GM18951 (cell line): Measurements from ENCODE around the gene ELMOD3.
"Not testable (repeated sequence)": the region's sequence is repeated elsewhere in the genome, so short reads cannot be mapped to it uniquely, and the experiment has no call there.

Source experiments
- POLR2A ChIP-seq: IDR thresholded peaks from 4 replicates; pipeline ENCODE4 v1.6.1; 2011; ENCODE audit warnings: mild to moderate bottlenecking; ENCODE audit not compliant: insufficient read length, insufficient read depth; ENCODE audit errors: extremely low read depth
- in situ Hi-C: fragments of 300-500 bp; cut with MboI; formaldehyde crosslinking; loops from one replicate; pipeline ENCODE4 v1.12.0; 2022; ENCODE audit warnings: low sequenced_read_pairs, mixed read lengths, inconsistent platforms; ENCODE audit not compliant: unreplicated experiment

The ELMOD3 gene

GRCh38 chr2:85324639-85325465 lies 29.7 kb upstream of the ELMOD3 start:
- TF ChIP-seq POLR2A: no peak
- in situ Hi-C loops: no loop called here

GRCh38 chr2:85325466-85325811 lies 29.1 kb upstream of the ELMOD3 start:
- in situ Hi-C loops: no loop called here
- TF ChIP-seq POLR2A: no peak

GRCh38 chr2:85326406-85327159 lies 28.0 kb upstream of the ELMOD3 start:
- no peak for TF ChIP-seq POLR2A
- in situ Hi-C loops: no loop called here

GRCh38 chr2:85327160-85327821 lies 27.3 kb upstream of the ELMOD3 start:
- TF ChIP-seq POLR2A: no peak
- in situ Hi-C loops: no loop called here

GRCh38 chr2:85327822-85328617 lies 26.5 kb upstream of the ELMOD3 start, which contains the start of gene TGOLN2:
Gene TGOLN2, minus strand, starts transcription at chr2:85327989. Its CDS starts 27 bp downstream, at chr2:85327962.
- peak; percentile 98 for TF ChIP-seq POLR2A
- in situ Hi-C loops: no loop called here

- TF ChIP-seq POLR2A: no peak
- in situ Hi-C loops: no loop called here
Observed at GRCh38 chr2:85329181-85329651, 25.4 kb upstream of the ELMOD3 start.

- in situ Hi-C loops: not testable (repeated sequence)
Observed at GRCh38 chr2:85329701-85330100, 24.9 kb upstream of the ELMOD3 start.

GRCh38 chr2:85330839-85331636 lies 23.5 kb upstream of the ELMOD3 start:
- in situ Hi-C loops: no loop called here
- TF ChIP-seq POLR2A: no peak

- in situ Hi-C loops: not testable (repeated sequence)
Observed at GRCh38 chr2:85333877-85334276, 20.7 kb upstream of the ELMOD3 start.

- no peak for TF ChIP-seq POLR2A
- in situ Hi-C loops: no loop called here
Observed at GRCh38 chr2:85334928-85335327, 19.6 kb upstream of the ELMOD3 start.

- no peak for TF ChIP-seq POLR2A
Observed at GRCh38 chr2:85340034-85340892, 14.3 kb upstream of the ELMOD3 start.

GRCh38 chr2:85341269-85342029 lies 13.1 kb upstream of the ELMOD3 start:
- in situ Hi-C loops: no loop called here
- no peak for TF ChIP-seq POLR2A

More at GRCh38 chr2:85340034-85340892, 14.3 kb upstream of the ELMOD3 start:
- in situ Hi-C loops: no loop called here
